ENCODE data around the gene ZNF775.

DNA sequence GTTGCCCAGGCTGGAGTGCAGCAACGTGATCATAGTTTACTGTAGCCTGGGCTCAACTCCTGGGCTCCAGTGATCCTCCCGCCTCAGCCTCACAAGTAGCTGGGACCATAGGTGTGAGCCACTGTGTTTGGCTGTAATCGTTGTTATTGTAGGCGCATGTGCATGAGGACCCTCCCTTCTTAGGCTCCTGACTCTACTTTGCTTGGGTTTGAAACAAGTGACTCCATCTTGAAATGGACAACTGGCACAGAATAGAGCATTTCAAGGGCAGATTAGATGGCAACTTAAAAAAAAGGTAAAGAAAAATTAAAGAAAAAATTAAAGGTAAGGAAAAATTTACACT, 55.9 kb downstream of the ZNF775 start:
- TF ChIP-seq, protein P1, sequence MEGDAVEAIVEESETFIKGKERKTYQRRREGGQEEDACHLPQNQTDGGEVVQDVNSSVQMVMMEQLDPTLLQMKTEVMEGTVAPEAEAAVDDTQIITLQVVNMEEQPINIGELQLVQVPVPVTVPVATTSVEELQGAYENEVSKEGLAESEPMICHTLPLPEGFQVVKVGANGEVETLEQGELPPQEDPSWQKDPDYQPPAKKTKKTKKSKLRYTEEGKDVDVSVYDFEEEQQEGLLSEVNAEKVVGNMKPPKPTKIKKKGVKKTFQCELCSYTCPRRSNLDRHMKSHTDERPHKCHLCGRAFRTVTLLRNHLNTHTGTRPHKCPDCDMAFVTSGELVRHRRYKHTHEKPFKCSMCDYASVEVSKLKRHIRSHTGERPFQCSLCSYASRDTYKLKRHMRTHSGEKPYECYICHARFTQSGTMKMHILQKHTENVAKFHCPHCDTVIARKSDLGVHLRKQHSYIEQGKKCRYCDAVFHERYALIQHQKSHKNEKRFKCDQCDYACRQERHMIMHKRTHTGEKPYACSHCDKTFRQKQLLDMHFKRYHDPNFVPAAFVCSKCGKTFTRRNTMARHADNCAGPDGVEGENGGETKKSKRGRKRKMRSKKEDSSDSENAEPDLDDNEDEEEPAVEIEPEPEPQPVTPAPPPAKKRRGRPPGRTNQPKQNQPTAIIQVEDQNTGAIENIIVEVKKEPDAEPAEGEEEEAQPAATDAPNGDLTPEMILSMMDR (IDR thresholded peaks at IDR 0.05; ENCODE audit: borderline replicate concordance, extremely low read depth, low read length, poor library complexity, severe bottlenecking) = no peak
- no peak for TF ChIP-seq EZH2 (IDR thresholded peaks at IDR 0.05; ENCODE audit: borderline replicate concordance, low read depth, low read length, severe bottlenecking)

Measured in DND-41 (cell line).